HG02759 (cell line): ENCODE results near the gene INAFM1.
A peak's percentile ranks its signal among the peaks of the same experiment; 100 is the strongest.
"Not testable (repeated sequence)": the region's sequence is repeated elsewhere in the genome, so short reads cannot be mapped to it uniquely, and the experiment has no call there.

ENCODE experiments used
- ATAC-seq: cut with Tn5 transposase; IDR thresholded peaks from one replicate; pipeline ENCODE4 v1.9.1; 2021; ENCODE audit warnings: mild to moderate bottlenecking, moderate library complexity; ENCODE audit not compliant: unreplicated experiment

INAFM1 gene

DNA sequence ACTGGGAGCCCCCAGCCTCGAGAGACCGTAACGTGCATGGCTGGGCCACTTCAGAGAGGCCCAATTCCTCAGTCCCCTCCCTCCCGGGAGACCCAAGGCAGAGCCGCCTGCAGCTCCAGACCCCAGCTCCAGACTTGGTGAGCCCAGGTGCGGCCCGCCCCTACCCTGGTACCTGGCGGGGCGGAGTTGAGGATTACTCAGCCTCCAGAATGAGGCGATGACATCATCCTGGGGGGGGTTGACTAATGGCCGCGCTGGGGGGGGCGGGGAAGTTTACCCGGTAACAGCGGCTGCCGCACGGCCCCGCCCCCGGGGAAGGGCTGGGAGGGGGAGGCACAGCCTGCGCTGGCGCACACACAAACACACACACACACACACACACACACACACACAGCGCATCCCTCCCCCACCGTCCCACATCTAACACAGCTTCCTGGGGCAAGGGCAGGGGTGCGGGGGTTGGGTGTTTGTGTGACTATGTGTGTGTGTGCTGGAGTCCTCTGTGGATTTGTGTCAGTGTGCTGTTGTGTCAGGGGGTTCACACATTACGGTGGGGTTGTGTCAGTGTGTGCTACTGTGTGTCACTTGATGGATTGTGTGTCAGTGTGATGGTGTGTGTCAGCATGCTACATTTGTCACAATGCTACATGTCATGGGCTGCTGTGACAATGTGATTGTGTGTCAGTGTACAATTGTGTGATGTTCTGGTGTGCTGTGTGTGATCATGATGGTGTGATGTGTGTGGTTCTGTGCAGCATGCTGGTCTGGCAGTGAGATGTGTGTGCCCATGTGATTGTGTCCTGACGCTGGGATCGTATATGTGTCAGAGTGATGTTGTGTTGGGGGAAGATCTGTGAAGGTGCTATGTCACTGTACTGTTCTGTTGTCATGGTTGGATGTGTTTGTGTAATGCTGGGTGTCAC, 33.4 kb upstream of the INAFM1 start:
- ATAC-seq: no peak

DNA sequence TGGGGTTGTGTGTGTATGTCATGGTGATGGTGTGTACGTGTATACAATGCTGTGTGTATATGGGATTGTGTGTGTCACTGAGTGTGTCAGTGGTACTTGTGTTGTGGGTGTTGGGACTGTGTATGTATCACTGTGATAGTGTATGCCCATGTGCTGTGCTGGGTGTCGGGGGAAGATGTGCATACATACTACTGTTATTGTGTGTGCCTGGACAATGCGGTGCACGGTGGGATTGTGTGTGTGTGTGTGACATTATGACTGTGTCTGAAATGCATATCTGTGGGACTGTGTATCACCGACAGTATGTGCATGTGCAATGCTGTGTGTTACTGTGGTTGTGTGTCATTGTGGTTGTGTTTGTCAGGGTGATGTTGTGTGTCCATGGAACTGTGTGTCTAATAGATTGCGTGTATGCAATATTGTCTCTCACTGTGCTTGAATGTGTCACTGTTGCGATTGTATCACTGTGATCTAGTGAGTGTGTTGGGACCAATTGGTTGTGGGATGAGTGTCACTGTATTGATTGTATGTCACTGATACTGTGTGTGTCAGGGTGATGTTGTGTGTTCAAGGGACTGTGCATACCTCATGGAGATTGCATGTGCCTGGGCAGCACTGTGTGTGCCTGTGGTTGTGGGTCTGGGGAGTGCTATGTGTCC, 32.6 kb upstream of the INAFM1 start:
- ATAC-seq: no peak

DNA sequence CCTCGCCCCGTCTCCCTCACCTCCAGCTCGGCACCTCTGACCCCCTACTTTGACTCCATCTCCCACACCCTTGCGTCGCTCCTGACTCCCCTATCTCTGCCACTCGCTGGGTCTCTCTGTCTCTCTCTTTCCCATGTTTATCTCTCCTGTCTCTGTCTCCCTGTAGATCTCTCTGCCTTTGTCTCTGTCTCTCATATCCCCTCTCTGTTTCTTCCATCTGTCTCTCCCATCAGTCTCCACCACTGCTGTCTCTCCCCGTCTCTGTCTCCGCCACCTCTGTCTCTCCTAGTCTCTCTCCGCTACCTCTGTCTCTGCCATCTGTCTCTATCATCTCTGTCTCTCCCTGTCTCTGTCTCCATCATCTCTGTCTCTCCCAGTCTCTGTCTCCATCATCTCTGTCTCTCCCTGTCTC, 31.3 kb upstream of the INAFM1 start:
- no peak for ATAC-seq

- peak; percentile 68 for ATAC-seq
Measured at GRCh38 chr19:47243776-47244547, 30.7 kb upstream of the INAFM1 start.

GRCh38 chr19:47247308-47247990, 27.2 kb upstream of the INAFM1 start:
- no peak for ATAC-seq

DNA sequence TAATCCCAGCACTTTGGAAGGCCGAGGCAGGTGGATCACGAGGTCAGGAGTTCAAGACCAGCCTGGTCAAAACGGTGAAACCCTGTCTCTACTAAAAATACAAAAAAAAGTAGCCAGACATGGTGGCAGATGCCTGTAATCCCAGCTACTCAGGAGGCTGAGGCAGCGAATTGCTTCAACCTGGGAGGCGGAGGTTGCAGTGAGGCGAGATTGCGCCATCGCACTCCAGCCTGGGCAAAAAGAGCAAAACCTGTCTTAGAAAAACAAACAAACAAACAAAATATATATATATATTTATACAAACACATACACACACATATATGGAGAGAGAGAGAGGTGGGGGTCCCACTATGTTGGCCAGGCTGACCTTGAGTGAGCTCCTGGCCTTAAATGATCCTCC, 21.7 kb upstream of the INAFM1 start:
- not testable (repeated sequence) for ATAC-seq

DNA sequence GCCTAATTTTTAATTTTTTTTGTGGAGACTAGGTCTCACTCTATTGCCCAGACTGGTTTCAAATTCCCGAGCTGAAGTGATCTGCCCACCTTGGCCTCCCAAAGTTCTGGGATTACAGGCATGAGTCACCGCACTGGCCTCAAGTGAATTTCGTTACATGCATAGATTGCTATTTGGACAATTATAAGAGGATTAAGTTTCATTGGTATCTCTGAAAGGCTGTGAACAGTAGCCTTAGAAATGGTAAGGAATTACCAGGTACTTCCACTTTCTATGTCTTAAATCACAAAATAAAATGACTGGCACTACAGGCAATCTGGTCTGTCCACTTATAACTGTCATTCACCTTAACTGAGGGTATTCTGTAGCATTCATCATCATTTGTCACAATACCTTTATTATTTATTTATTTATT, 21.2 kb upstream of the INAFM1 start:
- ATAC-seq: no peak

DNA sequence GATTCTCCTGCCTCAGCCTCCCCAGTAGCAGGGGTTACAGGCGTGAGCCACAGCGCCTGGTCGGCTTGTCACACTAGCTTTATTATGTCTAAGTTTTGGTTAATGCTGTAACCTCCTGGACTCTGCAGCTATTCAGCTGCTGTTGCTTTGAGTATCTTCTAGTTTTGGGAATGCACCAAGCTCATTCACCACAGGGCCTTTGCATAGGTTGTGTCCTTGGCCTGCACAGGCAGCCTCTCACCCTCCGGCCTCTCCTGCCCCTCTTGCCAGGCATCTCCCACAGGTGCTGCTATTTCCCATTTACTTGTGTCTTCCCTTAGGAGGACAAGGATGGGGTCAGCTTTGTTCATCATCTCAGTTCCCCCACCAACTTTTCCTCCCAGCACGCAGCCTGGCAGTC, 20.7 kb upstream of the INAFM1 start:
- no peak for ATAC-seq

GRCh38 chr19:47255879-47256692, 18.6 kb upstream of the INAFM1 start, which contains the start of gene CCDC9:
TSS of gene CCDC9 (plus strand) at chr19:47256525. CDS start at chr19:47258401, 1,876 bp downstream.
- peak; percentile 66 for ATAC-seq

DNA sequence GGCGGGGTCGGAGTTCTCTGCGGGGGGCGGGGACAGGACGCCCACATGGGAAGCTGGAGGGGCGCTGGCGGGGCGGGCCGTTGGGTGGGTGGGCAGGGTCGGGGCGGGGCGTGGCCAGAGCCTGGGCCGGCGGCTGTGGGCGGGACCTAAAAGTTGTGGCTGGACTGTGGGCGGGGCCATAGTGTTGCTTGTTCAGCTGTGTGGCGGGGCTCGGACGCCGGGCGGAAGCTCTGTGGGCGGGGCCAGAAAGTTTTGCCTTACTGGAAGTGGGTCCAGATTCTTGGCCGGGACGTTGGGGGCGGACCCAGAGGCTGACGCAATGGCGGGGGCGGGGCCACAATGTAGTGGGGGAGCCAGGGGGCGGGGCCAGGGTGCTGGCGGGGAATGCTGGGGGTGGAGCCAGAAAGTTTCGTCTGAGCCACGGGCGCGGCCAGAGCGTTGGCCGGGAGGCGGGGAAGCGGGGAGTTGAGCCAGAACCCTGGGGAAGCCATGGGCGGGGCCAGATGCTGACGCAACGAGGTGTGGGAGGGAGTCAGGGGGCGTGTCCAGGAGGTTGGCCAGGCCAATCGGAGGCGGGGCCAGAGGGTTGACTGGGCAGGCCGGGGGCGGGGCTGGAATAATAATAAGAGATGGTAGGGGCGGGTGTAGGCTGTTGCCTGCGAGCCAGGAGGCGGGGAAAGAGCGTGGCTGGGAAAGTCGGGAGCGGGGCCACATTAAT, 17.8 kb upstream of the INAFM1 start:
- peak; percentile 70 for ATAC-seq

DNA sequence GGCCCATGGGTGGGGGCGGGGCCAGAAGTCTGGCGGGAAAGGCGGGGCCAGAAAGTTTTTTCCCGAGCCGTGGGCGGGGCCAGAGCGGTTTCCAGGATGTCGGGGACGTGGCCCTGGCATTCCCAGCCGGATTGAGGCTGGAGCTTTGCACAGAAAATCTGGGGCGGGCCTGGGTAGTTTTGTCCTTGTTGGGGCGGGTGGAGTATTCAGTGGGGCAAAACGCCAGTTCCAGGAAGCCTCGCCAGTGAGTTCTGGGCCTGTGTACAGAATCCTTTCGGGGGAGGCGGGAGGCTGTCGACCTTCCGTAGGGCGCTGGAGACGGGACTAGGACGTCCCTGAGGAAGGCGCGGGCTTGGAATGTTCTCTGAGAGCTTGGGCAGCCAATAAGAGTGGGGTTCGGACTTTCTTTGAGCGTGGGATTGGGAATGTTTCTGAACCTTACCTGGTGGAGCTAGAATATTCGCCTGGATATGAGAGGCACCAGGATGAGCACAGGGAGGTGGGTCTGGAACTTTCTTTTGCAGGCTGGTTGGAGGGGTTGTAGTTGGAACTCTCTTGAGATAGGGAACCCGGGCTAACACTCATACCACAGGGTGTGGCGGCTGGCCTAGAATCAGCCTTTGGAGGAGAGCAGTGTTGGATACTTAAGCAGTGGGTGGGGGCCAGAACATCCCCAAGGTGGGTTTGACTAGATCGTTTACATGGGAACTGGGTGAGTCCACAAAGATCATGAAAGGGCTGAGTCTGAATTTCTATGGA, 17.1 kb upstream of the INAFM1 start:
- no peak for ATAC-seq

DNA sequence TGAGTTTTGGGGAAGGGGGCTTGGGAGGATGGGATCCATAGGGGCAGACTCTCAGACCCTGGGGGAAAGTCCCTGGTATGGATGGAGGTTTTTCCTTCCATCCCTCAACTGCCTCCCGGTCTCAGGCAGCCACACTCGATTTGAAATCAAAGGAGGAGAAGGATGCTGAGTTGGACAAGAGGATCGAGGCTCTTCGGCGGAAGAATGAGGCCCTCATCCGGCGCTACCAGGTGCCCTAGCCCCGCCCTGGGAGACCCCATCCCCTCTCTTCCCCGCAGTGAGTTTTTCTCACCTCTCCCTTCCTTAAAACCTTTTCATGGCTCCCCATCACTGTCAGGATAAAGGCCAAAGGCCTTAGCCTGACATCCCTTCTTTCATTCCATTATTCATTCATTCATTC, 16.3 kb upstream of the INAFM1 start:
- no peak for ATAC-seq

GRCh38 chr19:47258895-47259555, 15.7 kb upstream of the INAFM1 start:
- ATAC-seq: no peak

GRCh38 chr19:47260476-47260875, 14.2 kb upstream of the INAFM1 start:
- ATAC-seq: no peak

DNA sequence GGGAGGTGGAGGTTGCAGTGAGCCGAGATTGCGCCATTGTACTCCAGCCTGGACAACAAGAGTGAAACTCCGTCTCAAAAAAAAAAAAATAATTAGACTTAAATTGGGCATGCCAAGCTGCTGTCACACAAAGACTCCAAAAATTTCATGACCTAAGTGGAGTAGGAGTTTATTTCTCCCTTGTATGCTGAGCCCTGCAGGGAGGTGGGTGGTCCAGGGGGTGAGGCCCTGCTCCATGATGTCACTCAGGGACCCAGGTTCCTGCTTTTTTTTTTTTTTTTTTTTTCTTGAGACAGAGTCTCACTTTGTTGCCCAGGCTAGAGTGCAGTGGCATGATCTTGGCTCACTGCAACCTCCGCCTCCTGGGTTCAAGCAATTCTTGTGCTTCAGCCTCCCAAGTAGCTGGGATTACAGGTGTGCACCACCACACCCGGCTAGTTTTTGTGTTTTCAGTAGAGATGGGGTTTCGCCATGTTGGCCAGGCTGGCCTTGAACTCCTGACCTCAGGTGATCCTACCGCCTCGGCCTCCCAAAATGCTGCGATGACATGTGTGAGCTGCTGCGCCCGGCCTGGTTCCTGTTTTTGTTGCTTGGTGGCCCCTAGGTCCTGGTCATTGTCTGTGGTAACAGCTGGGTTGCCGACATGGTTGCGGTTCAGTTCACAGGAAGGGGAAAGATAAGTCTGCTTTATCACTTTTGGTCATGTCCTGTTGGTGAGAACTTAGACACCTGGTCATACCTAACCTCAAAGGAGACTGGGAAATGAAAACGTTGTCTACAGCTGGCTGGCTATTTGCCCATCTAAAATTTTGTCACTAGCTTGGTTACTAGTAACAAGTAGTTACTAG, 12.5 kb upstream of the INAFM1 start:
- ATAC-seq: peak; percentile 75

- ATAC-seq: no peak
Measured at GRCh38 chr19:47264629-47265028, 10.1 kb upstream of the INAFM1 start.

DNA sequence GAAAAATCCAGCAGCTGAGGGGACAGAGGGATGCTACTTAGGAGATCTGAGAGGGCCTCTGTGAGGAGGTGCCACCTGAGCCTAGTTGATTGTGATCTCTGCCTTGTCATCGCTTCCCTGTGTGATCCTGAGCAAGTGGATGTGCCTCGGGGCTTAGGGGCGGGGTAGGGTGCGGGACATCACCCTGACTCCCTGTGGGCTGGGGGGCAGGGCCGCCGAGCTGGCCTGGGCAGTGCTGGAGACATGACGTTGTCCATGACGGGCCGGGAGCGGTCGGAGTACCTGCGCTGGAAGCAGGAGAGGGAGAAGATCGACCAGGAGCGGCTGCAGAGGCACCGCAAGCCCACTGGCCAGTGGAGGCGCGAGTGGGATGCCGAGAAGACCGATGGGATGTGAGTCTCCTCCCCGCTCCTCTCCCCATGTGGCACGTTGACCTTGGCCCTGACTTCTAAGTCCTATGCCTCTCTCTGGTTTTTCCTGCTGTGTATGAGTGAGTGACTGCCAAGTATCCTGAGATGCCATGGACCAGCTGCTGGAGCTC, 8.2 kb upstream of the INAFM1 start:
- ATAC-seq: no peak
